ENCODE results near the gene RPRD1B. TPM values are rescaled to one million over a fixed set of nuclear protein-coding genes. Genes with fewer than 3 reads are reported as not detected.

The RPRD1B gene, protein sequence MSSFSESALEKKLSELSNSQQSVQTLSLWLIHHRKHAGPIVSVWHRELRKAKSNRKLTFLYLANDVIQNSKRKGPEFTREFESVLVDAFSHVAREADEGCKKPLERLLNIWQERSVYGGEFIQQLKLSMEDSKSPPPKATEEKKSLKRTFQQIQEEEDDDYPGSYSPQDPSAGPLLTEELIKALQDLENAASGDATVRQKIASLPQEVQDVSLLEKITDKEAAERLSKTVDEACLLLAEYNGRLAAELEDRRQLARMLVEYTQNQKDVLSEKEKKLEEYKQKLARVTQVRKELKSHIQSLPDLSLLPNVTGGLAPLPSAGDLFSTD
- polyA plus RNA-seq (2011; rRNA removed), result 21.5 and 23.7 TPM in 2 replicates
- 16.1 and 20.2 TPM in 2 replicates for polyA minus RNA-seq (2011; rRNA and poly(A)+ RNA removed)

DNA sequence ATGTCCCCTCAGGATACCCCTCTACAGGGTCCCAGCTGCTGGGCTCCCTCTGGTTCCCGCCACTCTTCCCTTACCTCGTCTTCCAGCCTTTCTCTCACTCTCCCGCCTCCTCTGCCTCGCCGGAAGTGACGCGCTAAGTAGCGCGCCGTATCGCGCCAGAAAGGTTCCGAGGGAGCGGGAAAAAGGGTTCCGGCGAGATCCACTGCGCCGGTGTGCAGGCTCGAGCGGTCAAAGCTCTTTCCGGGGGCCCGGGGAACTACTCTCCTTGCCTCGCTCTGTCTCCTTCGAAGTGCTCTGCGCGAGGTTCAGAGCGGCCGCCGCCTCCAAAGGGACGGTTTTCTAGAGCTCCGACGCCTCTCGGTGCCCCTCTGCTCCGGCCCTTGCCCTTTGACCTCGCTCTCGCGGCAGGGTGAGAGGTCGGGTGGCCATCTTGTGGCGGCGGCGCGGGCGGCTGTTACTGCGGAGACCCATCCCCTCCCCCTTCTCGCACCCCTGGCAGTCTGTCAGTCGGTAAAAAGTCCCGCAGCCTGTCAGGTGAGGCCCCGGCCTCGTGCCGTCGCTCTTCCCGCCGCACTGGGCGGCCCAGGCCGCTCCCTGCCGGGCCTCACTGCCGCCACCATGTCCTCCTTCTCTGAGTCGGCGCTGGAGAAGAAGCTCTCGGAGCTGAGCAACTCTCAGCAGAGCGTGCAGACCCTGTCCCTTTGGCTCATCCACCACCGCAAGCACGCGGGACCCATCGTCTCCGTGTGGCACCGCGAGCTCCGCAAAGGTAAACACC, at the start of gene RPRD1B, which contains the start of gene TTI1:
Gene RPRD1B (plus strand): TSS at position 417 of the 778 bp plus-strand sequence. CDS start 202 bp downstream, at position 619.
Gene TTI1 (minus strand): TSS at position 127 of the 778 bp plus-strand sequence. CDS start 19,640 bp downstream, outside the sequence.
- Histone ChIP-seq H3K4me3 (ENCODE audit: low read depth, low read length) (peak within 1 kb of the TSS; percentile 95), H3K27ac (ENCODE audit: low read depth, low read length) (peak within 1 kb of the TSS; percentile 85), H3K27me3 (ENCODE audit: control insufficient read depth, insufficient read depth, low read length) (no peaks in the 10 kb centered on the region), H3K9me3 (ENCODE audit: control insufficient read depth, insufficient read depth, low read length) (no peaks in the 10 kb centered on the region; the same call in 1 of the 2 replicates)
- TF ChIP-seq CTCF (IDR thresholded peaks at IDR 0.05; ENCODE audit: low read depth, low read length), result 0 out of 2 replicates have a peak, but pooled peaks have one; percentile 12
- DNase-seq (ENCODE audit: low read depth, low spot score), result peak; percentile 54
- CTCF ChIA-PET, result interaction anchor here (0.6 to 1.6 kb wide), 6 partner anchors 10 to 469 kb away, joined by 3 to 6 read pairs (median 3); no protein-coding TSS in a partner anchor
- POLR2A ChIA-PET, result interaction anchor here (0.6 to 1.6 kb wide), 8 partner anchors 9 to 140 kb away, joined by 3 to 10 read pairs (median 3); no protein-coding TSS in a partner anchor

DNA sequence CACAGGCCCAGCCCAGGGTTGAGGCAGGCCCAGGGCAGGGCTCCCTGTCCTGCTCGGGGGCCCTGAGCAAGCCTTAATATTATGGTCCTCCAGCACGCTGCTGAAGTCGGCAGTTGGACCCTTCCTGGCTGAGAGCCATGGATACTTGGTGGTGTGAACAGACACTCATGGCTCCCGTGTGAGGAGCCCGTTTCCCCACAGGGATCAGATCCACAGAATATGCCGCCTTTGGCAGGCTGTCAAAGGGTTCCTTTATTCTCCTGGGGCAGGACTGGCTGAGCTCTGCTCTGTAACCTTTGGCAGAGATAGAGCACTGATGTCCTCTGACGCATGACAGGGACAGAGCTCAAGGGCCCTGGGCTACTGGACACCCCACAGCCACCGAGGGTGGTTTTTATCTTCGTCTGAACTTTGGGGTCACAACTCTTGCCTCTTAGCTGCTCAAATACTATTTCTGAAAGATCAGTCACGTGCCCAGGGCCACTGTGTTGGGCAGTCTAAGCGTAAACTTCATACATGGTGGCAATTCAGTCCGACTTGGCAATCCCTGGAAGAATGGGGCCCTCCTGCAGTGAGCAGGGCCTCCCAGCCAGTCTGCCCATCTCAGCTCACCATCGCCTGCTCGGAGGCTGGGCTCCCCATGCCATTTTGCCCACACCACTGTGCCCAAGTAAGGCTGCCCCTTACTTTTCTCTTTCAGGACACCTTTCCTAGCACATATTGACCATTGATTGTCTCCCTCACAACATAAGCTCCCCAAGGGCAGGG, 49.3 kb upstream of the RPRD1B start:
- CTCF ChIA-PET, result interaction anchor here (1.1 to 1.7 kb wide), 2 partner anchors 9 to 73 kb away, joined by 3 to 10 read pairs; no protein-coding TSS in a partner anchor
- no peak for DNase-seq (ENCODE audit: low read depth, low spot score)

DNA sequence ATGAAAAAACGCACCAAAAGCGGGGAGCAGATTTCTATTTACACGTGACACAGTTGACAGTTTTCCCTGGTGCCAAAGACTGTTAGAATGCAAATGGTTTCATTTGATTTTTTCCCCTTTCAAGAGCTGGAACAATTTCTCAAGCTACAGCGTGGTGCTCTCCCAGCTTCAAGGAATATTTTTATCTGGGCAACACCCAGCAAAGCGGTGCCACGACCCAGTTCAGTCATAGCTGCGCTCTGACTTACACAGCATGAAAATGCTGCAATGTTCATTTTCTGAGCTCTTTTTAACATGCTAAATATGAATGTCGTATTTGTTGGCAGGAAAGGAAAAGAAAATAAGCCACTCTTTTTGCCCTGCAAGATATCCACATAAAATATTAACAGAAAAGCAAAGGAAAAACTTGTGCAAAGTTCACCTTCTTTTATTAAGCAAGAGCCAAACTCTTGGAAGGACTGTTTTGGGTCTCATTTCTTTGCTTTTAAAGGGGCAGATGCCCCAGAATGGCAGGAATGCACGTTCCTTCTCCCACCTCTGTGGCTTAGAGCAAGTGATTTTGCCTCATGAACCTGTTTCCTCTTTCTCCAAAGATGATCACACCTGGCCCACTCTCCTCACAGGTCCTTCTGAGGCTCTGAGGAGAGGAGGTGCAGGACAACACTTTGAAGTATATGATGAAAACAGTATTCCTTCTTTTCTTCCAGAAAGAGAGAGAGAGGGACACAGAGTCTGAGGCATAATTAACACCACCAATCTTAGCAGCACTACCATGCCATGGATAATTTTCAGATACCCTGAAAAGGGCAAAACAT, 47.3 kb upstream of the RPRD1B start:
- CTCF ChIA-PET, result interaction anchor here (0.6 kb wide), 1 partner anchor 21 kb away, joined by 4 read pairs; no protein-coding TSS in a partner anchor
- no peak overlapping the region for H3K27ac ChIP-seq (ENCODE audit: low read depth, low read length)
- POLR2A ChIA-PET, result no interaction called here

More for the DNA sequence above, 49.3 kb upstream of the RPRD1B start:
- TF ChIP-seq CTCF (IDR thresholded peaks at IDR 0.05; ENCODE audit: low read depth, low read length), result no peak
- POLR2A ChIA-PET, result no interaction called here
- Histone ChIP-seq H3K9me3 (ENCODE audit: control insufficient read depth, insufficient read depth, low read length) (no peaks in the 10 kb centered on the region), H3K27ac (ENCODE audit: low read depth, low read length) (no peak overlapping the region), H3K4me3 (ENCODE audit: low read depth, low read length) (no peak overlapping the region), H3K27me3 (ENCODE audit: control insufficient read depth, insufficient read depth, low read length) (no peaks in the 10 kb centered on the region)

More for the DNA sequence above, 47.3 kb upstream of the RPRD1B start:
- Histone ChIP-seq H3K9me3 (ENCODE audit: control insufficient read depth, insufficient read depth, low read length) (no peaks in the 10 kb centered on the region), H3K27me3 (ENCODE audit: control insufficient read depth, insufficient read depth, low read length) (no peaks in the 10 kb centered on the region), H3K4me3 (ENCODE audit: low read depth, low read length) (no peak overlapping the region)
- DNase-seq (ENCODE audit: low read depth, low spot score), result no peak
- TF ChIP-seq CTCF (IDR thresholded peaks at IDR 0.05; ENCODE audit: low read depth, low read length), result no peak
